ENCODE results near the gene AEBP1. TPM values are rescaled to one million over a fixed set of nuclear protein-coding genes. Genes with fewer than 3 reads are reported as not detected.

Gene AEBP1
- total RNA-seq, 4 donors from 2014 or later: 38.9 to 151 (median 57.6) TPM

- intact Hi-C loops (cut with DNase I): no loop called here
- H3K4me1 ChIP-seq: peaks cover 8 to 12% of the 10 kb centered on the region in 2 donors
- H3K9me3 ChIP-seq: no peaks in the 10 kb centered on the region
- no peaks in the 10 kb centered on the region for H3K36me3 ChIP-seq
- no peak for DNase-seq
- no peaks in the 10 kb centered on the region for H3K27me3 ChIP-seq
- TF ChIP-seq, protein P1, sequence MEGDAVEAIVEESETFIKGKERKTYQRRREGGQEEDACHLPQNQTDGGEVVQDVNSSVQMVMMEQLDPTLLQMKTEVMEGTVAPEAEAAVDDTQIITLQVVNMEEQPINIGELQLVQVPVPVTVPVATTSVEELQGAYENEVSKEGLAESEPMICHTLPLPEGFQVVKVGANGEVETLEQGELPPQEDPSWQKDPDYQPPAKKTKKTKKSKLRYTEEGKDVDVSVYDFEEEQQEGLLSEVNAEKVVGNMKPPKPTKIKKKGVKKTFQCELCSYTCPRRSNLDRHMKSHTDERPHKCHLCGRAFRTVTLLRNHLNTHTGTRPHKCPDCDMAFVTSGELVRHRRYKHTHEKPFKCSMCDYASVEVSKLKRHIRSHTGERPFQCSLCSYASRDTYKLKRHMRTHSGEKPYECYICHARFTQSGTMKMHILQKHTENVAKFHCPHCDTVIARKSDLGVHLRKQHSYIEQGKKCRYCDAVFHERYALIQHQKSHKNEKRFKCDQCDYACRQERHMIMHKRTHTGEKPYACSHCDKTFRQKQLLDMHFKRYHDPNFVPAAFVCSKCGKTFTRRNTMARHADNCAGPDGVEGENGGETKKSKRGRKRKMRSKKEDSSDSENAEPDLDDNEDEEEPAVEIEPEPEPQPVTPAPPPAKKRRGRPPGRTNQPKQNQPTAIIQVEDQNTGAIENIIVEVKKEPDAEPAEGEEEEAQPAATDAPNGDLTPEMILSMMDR (IDR thresholded peaks at IDR 0.05): no peak
- TF ChIP-seq POLR2A (IDR thresholded peaks at IDR 0.05): no peak
- 85 to 87% methylated on average over 11 to 17 of the region's 18 CpGs for WGBS, 2 donors
- no peak overlapping the region for H3K4me3 ChIP-seq (replicated peaks in 1 of 3)
- H3K27ac ChIP-seq: no peak overlapping the region
These were observed 45.7 kb downstream of the AEBP1 start for GRCh38 chr7:44149571-44150465.

DNA sequence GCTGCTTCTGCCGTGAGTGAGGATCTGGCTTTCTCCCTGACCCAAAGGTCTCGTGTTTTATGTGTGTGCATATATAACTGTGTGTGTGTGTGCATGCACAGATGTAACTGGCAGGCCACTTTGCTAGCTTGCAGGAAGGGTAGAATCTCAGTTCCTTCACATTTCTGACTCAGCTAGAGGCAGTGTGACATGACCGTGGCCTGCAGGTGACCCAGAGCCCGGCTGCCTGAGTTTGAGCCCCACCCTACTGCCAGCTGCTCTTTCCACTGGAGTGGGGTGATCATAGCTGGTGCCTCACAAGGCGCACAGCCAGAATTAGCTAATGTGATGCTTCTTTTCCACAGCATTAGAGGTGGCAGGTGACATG is 46.3 kb downstream of the AEBP1 start:
- DNase-seq: no peak
- intact Hi-C loops (cut with DNase I): no loop called here
- H3K9me3 ChIP-seq: no peaks in the 10 kb centered on the region
- H3K4me1 ChIP-seq: peaks cover 6 to 10% of the 10 kb centered on the region in 2 donors
- no peaks in the 10 kb centered on the region for H3K27me3 ChIP-seq
- H3K27ac ChIP-seq: no peak overlapping the region
- H3K36me3 ChIP-seq: no peaks in the 10 kb centered on the region
- H3K4me3 ChIP-seq (replicated peaks in 1 of 3): no peak overlapping the region
- 76 to 89% methylated on average over 4 to 5 of the region's 5 CpGs for WGBS, 2 donors
- TF ChIP-seq POLR2A (IDR thresholded peaks at IDR 0.05): no peak
- TF ChIP-seq, protein P1 (IDR thresholded peaks at IDR 0.05): no peak

- TF ChIP-seq, protein P1 (IDR thresholded peaks at IDR 0.05): no peak
- no peak for TF ChIP-seq POLR2A (IDR thresholded peaks at IDR 0.05)
- DNase-seq: no peak
- Histone ChIP-seq H3K4me1 (peaks cover 0 to 2% of the 10 kb centered on the region in 2 donors), H3K9me3 (no peaks in the 10 kb centered on the region), H3K27ac (no peak overlapping the region), H3K36me3 (no peaks in the 10 kb centered on the region), H3K27me3 (no peaks in the 10 kb centered on the region), H3K4me3 (replicated peaks in 1 of 3) (no peak overlapping the region)
- intact Hi-C loops (cut with DNase I): no loop called here
- 87 to 90% methylated on average over 16 of the region's 16 CpGs for WGBS, 2 donors
These were observed 47.1 kb downstream of the AEBP1 start for GRCh38 chr7:44150966-44151941.

DNA sequence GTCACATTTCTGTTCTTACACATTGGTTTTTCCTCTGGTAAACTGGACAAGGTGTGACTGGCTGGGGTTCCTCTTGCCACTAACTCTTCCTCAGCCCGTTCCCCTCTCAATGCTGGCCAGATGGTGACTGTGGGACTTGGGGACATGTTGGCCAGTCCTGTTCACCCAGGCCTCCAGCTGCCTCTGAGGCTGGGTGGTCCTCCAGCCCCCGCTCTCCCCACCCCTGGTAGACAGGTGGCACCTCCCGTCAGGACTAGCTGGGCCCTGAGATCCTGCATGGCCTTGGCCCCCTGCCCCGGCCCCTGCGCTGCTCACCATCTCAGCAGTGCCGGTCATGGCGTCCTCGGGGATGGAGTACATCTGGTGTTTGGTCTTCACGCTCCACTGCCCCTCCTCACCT is 47.8 kb downstream of the AEBP1 start:
- Histone ChIP-seq H3K4me3 (replicated peaks in 1 of 3) (no peak overlapping the region), H3K4me1 (no peaks in the 10 kb centered on the region), H3K27ac (no peak overlapping the region), H3K27me3 (no peaks in the 10 kb centered on the region), H3K36me3 (no peaks in the 10 kb centered on the region), H3K9me3 (no peaks in the 10 kb centered on the region)
- TF ChIP-seq, protein P1 (IDR thresholded peaks at IDR 0.05): no peak
- TF ChIP-seq POLR2A (IDR thresholded peaks at IDR 0.05): no peak
- DNase-seq: no peak
- 88 to 94% methylated on average over 6 to 9 of the region's 9 CpGs for WGBS, 2 donors
- intact Hi-C loops (cut with DNase I): no loop called here
